Measurements from ENCODE around the gene DST.

DNA sequence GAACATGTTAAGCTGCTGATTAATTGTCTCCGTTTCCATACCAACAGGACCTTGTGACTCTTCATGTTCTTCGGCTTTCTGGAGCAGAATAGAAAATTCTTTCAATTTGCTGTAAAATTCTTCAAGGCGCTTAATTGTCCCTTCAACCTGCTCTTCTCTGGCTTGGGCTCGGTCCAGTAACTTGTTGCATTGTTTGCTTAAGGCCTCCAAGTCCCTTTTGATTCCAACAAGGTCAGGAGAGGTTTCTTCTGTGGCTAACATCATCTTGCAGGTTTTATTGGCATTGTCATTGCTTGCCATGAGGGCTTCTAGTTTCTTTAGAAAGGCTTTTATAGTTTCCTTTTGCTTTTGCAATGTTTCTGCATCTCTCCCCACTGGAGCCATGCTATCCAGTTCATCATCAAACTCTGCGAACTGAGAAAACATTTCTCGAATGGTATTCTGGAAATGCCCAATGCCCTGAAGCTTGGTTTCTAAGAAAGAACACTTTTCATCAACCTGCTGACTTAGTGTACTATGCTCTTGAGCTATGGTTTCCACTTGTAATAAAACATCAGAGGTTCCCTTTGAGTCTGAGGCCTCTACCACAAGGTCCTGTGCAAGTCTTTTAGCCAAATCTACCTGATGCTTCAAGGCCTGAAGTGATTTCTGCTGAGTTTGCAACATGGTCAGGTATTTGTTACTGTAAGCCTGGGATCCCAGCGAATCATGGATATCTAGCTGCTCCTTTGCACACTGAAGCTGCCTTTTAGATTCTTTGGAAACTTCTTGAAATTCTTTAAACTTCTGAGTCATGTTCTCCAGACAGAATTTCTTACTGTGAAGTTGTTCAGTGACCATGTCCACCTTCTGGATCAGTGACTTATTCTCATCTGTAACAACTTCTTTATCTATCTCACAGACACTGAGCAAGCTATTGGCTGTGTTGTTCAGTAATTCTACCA is 90.2 kb downstream of the DST start:
- TF ChIP-seq, protein P1, sequence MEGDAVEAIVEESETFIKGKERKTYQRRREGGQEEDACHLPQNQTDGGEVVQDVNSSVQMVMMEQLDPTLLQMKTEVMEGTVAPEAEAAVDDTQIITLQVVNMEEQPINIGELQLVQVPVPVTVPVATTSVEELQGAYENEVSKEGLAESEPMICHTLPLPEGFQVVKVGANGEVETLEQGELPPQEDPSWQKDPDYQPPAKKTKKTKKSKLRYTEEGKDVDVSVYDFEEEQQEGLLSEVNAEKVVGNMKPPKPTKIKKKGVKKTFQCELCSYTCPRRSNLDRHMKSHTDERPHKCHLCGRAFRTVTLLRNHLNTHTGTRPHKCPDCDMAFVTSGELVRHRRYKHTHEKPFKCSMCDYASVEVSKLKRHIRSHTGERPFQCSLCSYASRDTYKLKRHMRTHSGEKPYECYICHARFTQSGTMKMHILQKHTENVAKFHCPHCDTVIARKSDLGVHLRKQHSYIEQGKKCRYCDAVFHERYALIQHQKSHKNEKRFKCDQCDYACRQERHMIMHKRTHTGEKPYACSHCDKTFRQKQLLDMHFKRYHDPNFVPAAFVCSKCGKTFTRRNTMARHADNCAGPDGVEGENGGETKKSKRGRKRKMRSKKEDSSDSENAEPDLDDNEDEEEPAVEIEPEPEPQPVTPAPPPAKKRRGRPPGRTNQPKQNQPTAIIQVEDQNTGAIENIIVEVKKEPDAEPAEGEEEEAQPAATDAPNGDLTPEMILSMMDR (IDR thresholded peaks at IDR 0.05), result no peak
- TF ChIP-seq POLR2A (IDR thresholded peaks at IDR 0.05) (no peak), EP300 (IDR thresholded peaks at IDR 0.05) (no peak)

All from tibial nerve (tissue), 4 donors.